WERI-Rb-1 (cell line): Measurements from ENCODE around the gene CUEDC2.
A peak's percentile ranks its signal among the peaks of the same experiment; 100 is the strongest.

ENCODE experiments used
- DNase-seq: peaks from one replicate; pipeline ENCODE4 v3.0.0-alpha.2; 2020
- H3K27ac ChIP-seq: fragments of 250-450 bp; sonication (Bioruptor Pico); 2 replicates; pipeline ENCODE4 v1.5.1; 2020; ENCODE audit warnings: mild to moderate bottlenecking, moderate library complexity
- H3K27me3 ChIP-seq: fragments of 250-450 bp; sonication (Bioruptor Pico); 2 replicates; pipeline ENCODE4 v1.5.1; 2021; ENCODE audit warnings: mild to moderate bottlenecking, low read depth, moderate library complexity; ENCODE audit not compliant: insufficient read depth, severe bottlenecking
- H3K36me3 ChIP-seq: fragments of 250-450 bp; sonication (Bioruptor Pico); 2 replicates; pipeline ENCODE4 v1.5.1; 2020; ENCODE audit warnings: mild to moderate bottlenecking, moderate library complexity
- H3K4me3 ChIP-seq: 2 replicates; pipeline ENCODE4 v1.5.1; 2011; ENCODE audit warnings: low read depth, mild to moderate bottlenecking, control low read depth, low read length
- H3K9me3 ChIP-seq: fragments of 250-450 bp; sonication (Bioruptor Pico); 2 replicates; pipeline ENCODE4 v1.5.1; 2021; ENCODE audit warnings: mild to moderate bottlenecking, moderate library complexity; ENCODE audit not compliant: severe bottlenecking
- CTCF ChIP-seq: IDR thresholded peaks from 2 replicates; pipeline ENCODE4 v1.5.1; 2011; ENCODE audit warnings: low read depth, mild to moderate bottlenecking, control low read depth, inconsistent platforms, low read length

CUEDC2 gene

GRCh38 chr10:102425444-102425843 is 6.9 kb downstream of the CUEDC2 start:
- H3K9me3 ChIP-seq, result no peaks in the 10 kb centered on the region
- H3K4me3 ChIP-seq, result no peak overlapping the region
- DNase-seq, result no peak
- peaks cover 36% of the 10 kb centered on the region for H3K36me3 ChIP-seq
- H3K27ac ChIP-seq, result no peak overlapping the region; the same call in 1 of the 2 replicates
- no peak for TF ChIP-seq CTCF
- H3K27me3 ChIP-seq, result no peaks in the 10 kb centered on the region

GRCh38 chr10:102424916-102425315 is 7.5 kb downstream of the CUEDC2 start:
- H3K27me3 ChIP-seq, result no peaks in the 10 kb centered on the region
- H3K9me3 ChIP-seq, result no peaks in the 10 kb centered on the region
- DNase-seq, result no peak
- H3K4me3 ChIP-seq, result no peak overlapping the region
- TF ChIP-seq CTCF, result no peak
- peak overlapping the region; percentile 5 for H3K27ac ChIP-seq
- H3K36me3 ChIP-seq, result peaks cover 36% of the 10 kb centered on the region

- Histone ChIP-seq H3K9me3 (no peaks in the 10 kb centered on the region), H3K27me3 (no peaks in the 10 kb centered on the region), H3K27ac (no peak overlapping the region), H3K4me3 (no peak overlapping the region), H3K36me3 (peaks cover 36% of the 10 kb centered on the region)
- no peak for TF ChIP-seq CTCF
- DNase-seq, result no peak
Measured at GRCh38 chr10:102424145-102424544, 8.2 kb downstream of the CUEDC2 start.

GRCh38 chr10:102423372-102423968 is 8.9 kb downstream of the CUEDC2 start:
- no peak for TF ChIP-seq CTCF
- no peaks in the 10 kb centered on the region for H3K27me3 ChIP-seq
- peaks cover 37% of the 10 kb centered on the region for H3K36me3 ChIP-seq
- no peak for DNase-seq
- no peak overlapping the region for H3K4me3 ChIP-seq
- peak overlapping the region; percentile 47; the same call in 1 of the 2 replicates for H3K27ac ChIP-seq
- no peaks in the 10 kb centered on the region for H3K9me3 ChIP-seq

GRCh38 chr10:102422545-102423129 is 9.7 kb downstream of the CUEDC2 start:
- H3K4me3 ChIP-seq, result no peak overlapping the region
- H3K27ac ChIP-seq, result peak overlapping the region; percentile 47
- no peaks in the 10 kb centered on the region for H3K27me3 ChIP-seq
- peak; percentile 85 for DNase-seq
- H3K36me3 ChIP-seq, result peaks cover 39% of the 10 kb centered on the region
- no peaks in the 10 kb centered on the region for H3K9me3 ChIP-seq
- TF ChIP-seq CTCF, result peak; percentile 95
